Spleen (tissue), 11 donors: ENCODE measurements around the gene RFX4. TPM values are rescaled to one million over a fixed set of nuclear protein-coding genes. Genes with fewer than 3 reads are reported as not detected.

Experiments used
- DNase-seq: peaks from one replicate; pipeline ENCODE4 v3.0.0-alpha.2; 2020
- H3K27ac ChIP-seq, 8 donors: fragments of 200-600 bp; sonication (generic) in 7 of 8; 1 replicate in 4 of 8; 2 replicates in 4 of 8; pipeline versions ENCODE4 v1.5.0 to v1.8.0; 2016 to 2021; ENCODE audit warnings: inconsistent platforms in 4 of 8, mild to moderate bottlenecking in 4 of 8, moderate library complexity in 1 of 8
- H3K27me3 ChIP-seq, 7 donors: fragments of 200-600 bp; sonication (generic) in 6 of 7; replicated peaks in 1 of 7; 1 replicate in 4 of 7; 2 replicates in 3 of 7; pipeline versions ENCODE4 v1.5.0 to v1.8.0; 2016 to 2021; ENCODE audit warnings: inconsistent platforms in 3 of 7, mild to moderate bottlenecking in 1 of 7
- H3K36me3 ChIP-seq, 6 donors: fragments of 200-600 bp; sonication (generic) in 5 of 6; 1 replicate in 4 of 6; 2 replicates in 2 of 6; pipeline versions ENCODE4 v1.5.0 to v1.8.0; 2016 to 2021; ENCODE audit warnings: inconsistent platforms in 2 of 6
- H3K4me1 ChIP-seq, 6 donors: fragments of 200-600 bp; sonication (generic) in 5 of 6; 1 replicate in 3 of 6; 2 replicates in 3 of 6; pipeline versions ENCODE4 v1.5.0 to v1.8.0; 2016 to 2021; ENCODE audit warnings: inconsistent platforms in 3 of 6
- H3K4me3 ChIP-seq, 8 donors: fragments of 200-600 bp; sonication (generic) in 7 of 8; 1 replicate in 4 of 8; 2 replicates in 4 of 8; pipeline versions ENCODE4 v1.5.0 to v1.8.0; 2016 to 2021; ENCODE audit warnings: inconsistent platforms in 4 of 8, mild to moderate bottlenecking in 4 of 8, moderate library complexity in 2 of 8
- H3K9me3 ChIP-seq, 8 donors: fragments of 200-600 bp; sonication (generic) in 7 of 8; 1 replicate in 4 of 8; 2 replicates in 4 of 8; pipeline versions ENCODE4 v1.5.0 to v1.8.0; 2016 to 2021; ENCODE audit warnings: inconsistent platforms in 4 of 8
- CTCF ChIP-seq, 11 experiments: fragments of 200-600 bp in 7 of 11; fragments of 450-650 bp in 4 of 11; sonication (generic) in 4 of 11; IDR thresholded peaks in 8 of 11; conservative IDR thresholded peaks in 3 of 11; 1 replicate in 7 of 11; 2 replicates in 4 of 11; pipeline versions ENCODE4 v1.4.0 to v1.8.0; 2016 to 2021; ENCODE audit warnings: antibody characterized with exemption in 11 of 11, inconsistent platforms in 4 of 11, mild to moderate bottlenecking in 1 of 11
- POLR2A ChIP-seq, 3 donors: fragments of 450-650 bp; IDR thresholded peaks; one replicate each; pipeline ENCODE4 v1.5.1; 2017; ENCODE audit warnings: antibody characterized with exemption in 3 of 3, mild to moderate bottlenecking in 1 of 3
- POLR2AphosphoS5 ChIP-seq, 3 donors: sonication (generic); formaldehyde crosslinking; IDR thresholded peaks; one replicate each; pipeline ENCODE4 v1.5.1; 2017; ENCODE audit warnings: antibody characterized with exemption in 3 of 3
- WGBS, 5 donors: extraction: QIAGEN DNeasy Blood & Tissue Kit in 3 of 5; methylation state at CpG; one replicate each; pipeline versions ENCODE4 v1.1.5 to v1.1.7; 2013 to 2018; 5-methylcytosine and 5-hydroxymethylcytosine counted together
- intact Hi-C: fragments of 100-400 bp; cut with DNase I; formaldehyde crosslinking; loops from one replicate; pipeline ENCODE4 v1.15.0; 2023; ENCODE audit warnings: low total_unique reads
- polyA plus RNA-seq, 3 donors: library from polyadenylated mRNA; stranded (reverse); fragments of 200-250 nt; gene quantifications; one replicate each; pipeline ENCODE4 v1.2.1, GENCODE V29; 2013
- total RNA-seq, 7 donors: library from RNA; depleted of rRNA in 3 of 7; stranded (reverse); fragments of >200 nt in 3 of 7; fragmentation: NEBNext Ultra II Directional in 4 of 7; extraction: Animal tissue kit (Norgen Biotek cat#: 25700) in 4 of 7; gene quantifications; one replicate each; pipeline versions ENCODE4 v1.1.0 to v1.2.1, GENCODE V29; 2016 to 2021
- donor health status: healthy with polysubstance abuse.
- donor health status: DM: no; HTN: no; CAD: no; lungs with moderate emphysema.
- donor health status: DM: no; HTN: no; CAD: no.
- donor health status: Bipolar disorder and iron deficiency.
- donor health status: healthy.
- donor health status: DM: no; HTN: no; CAD: no.
- donor health status: DM: yes; HTN: yes; CAD: no.

Gene RFX4
- total and polyA plus RNA-seq, 10 donors = not detected

GRCh38 chr12:106585521-106586277, 2.9 kb downstream of the RFX4 start:
- intact Hi-C loops = no loop called here
- Histone ChIP-seq H3K36me3 (no peaks in the 10 kb centered on the region), H3K4me1 (peaks cover 25 to 69% (median 52%) of the 10 kb centered on the region in 6 donors), H3K27ac (no peak overlapping the region), H3K27me3 (peaks cover 7 to 100% (median 99%) of the 10 kb centered on the region in 7 donors), H3K9me3 (no peaks in the 10 kb centered on the region), H3K4me3 (peak overlapping the region in 2 of 8 donors; percentile 10 to 21)
- TF ChIP-seq POLR2AphosphoS5 (IDR thresholded peaks at IDR 0.05) (no peak), CTCF (IDR thresholded peaks at IDR 0.05 in 8 of 11, conservative IDR thresholded peaks at IDR 0.05 in 3 of 11) (no peak), POLR2A (IDR thresholded peaks at IDR 0.05) (no peak)
- 2 to 7% (median 3%) methylated on average over 39 to 63 of the region's 63 CpGs for WGBS, 5 donors
- no peak for DNase-seq

GRCh38 chr12:106586278-106586802, 3.5 kb downstream of the RFX4 start:
- Histone ChIP-seq H3K27me3 (peaks cover under 1 to 100% (median 96%) of the 10 kb centered on the region in 7 donors), H3K27ac (no peak overlapping the region), H3K9me3 (no peaks in the 10 kb centered on the region), H3K4me3 (peak overlapping the region in 3 of 8 donors; percentile 5 to 21 (median 10)), H3K4me1 (peaks cover 20 to 62% (median 48%) of the 10 kb centered on the region in 6 donors), H3K36me3 (no peaks in the 10 kb centered on the region)
- 3 to 14% (median 3%) methylated on average over 14 to 35 of the region's 35 CpGs for WGBS, 5 donors
- no peak for DNase-seq
- TF ChIP-seq CTCF (IDR thresholded peaks at IDR 0.05 in 8 of 11, conservative IDR thresholded peaks at IDR 0.05 in 3 of 11) = no peak
- no peak for TF ChIP-seq POLR2A (IDR thresholded peaks at IDR 0.05)
- no peak for TF ChIP-seq POLR2AphosphoS5 (IDR thresholded peaks at IDR 0.05)
- intact Hi-C loops = no loop called here

GRCh38 chr12:106586803-106587684, 4.2 kb downstream of the RFX4 start:
- Histone ChIP-seq H3K27me3 (peaks cover 0 to 100% (median 92%) of the 10 kb centered on the region in 7 donors), H3K4me1 (peaks cover 18 to 55% (median 41%) of the 10 kb centered on the region in 6 donors), H3K27ac (no peak overlapping the region), H3K4me3 (peak overlapping the region in 1 of 8 donors; percentile 5), H3K36me3 (no peaks in the 10 kb centered on the region), H3K9me3 (no peaks in the 10 kb centered on the region)
- TF ChIP-seq POLR2A (IDR thresholded peaks at IDR 0.05) (no peak), CTCF (IDR thresholded peaks at IDR 0.05 in 8 of 11, conservative IDR thresholded peaks at IDR 0.05 in 3 of 11) (no peak), POLR2AphosphoS5 (IDR thresholded peaks at IDR 0.05) (no peak)
- intact Hi-C loops = no loop called here
- DNase-seq = no peak
- WGBS, 5 donors = 2 to 10% (median 3%) methylated on average over 28 to 62 of the region's 62 CpGs
